Mucosa of descending colon (tissue), 3 donors: ENCODE data around the gene SIK3. TPM values are rescaled to one million over a fixed set of nuclear protein-coding genes. Genes with fewer than 3 reads are reported as not detected.

Experiments
- ATAC-seq: fragments of 200-7000 bp; cut with Tn5 transposase; one replicate; pipeline ENCODE4 v1.9.1; 2020; ENCODE audit warnings: mild to moderate bottlenecking, moderate library complexity
- DNase-seq, 3 donors: peaks; one replicate each; pipeline ENCODE4 v3.0.0-alpha.2; 2020
- H3K36me3 ChIP-seq: fragments of 200-600 bp; one replicate; pipeline ENCODE4 v1.8.0; 2021; ENCODE audit warnings: low read depth, mild to moderate bottlenecking
- H3K4me1 ChIP-seq: fragments of 200-600 bp; one replicate; pipeline ENCODE4 v1.8.0; 2021; ENCODE audit warnings: low read depth, mild to moderate bottlenecking
- H3K4me3 ChIP-seq: fragments of 200-600 bp; one replicate; pipeline ENCODE4 v1.8.0; 2021; ENCODE audit warnings: mild to moderate bottlenecking
- H3K9me3 ChIP-seq: fragments of 200-600 bp; one replicate; pipeline ENCODE4 v1.8.0; 2021; ENCODE audit warnings: mild to moderate bottlenecking
- intact Hi-C, 2 donors: fragments of 100-400 bp; cut with DNase I in 1 of 2; cut with micrococcal nuclease in 1 of 2; formaldehyde crosslinking; loops; one replicate each; pipeline versions ENCODE4 v1.11.0 to v1.11.1; 2022; cut with DNase I, micrococcal nuclease
- total RNA-seq, 3 donors: library from RNA; stranded (reverse); fragmentation: NEBNext Ultra II Directional in 2 of 3; extraction: Animal tissue kit (Norgen Biotek cat#: 25700) in 2 of 3; gene quantifications; one replicate each; pipeline versions ENCODE4 v1.2.1 to v1.2.4, GENCODE V29; 2021 to 2023
- TF ChIP-seq, protein P1 (sequence below): fragments of 200-600 bp; IDR thresholded peaks from one replicate; pipeline ENCODE4 v1.8.0; 2022; ENCODE audit warnings: antibody characterized with exemption, mild to moderate bottlenecking
- donor health status: DM: no; HTN: no; CAD: no; lungs with moderate emphysema.
- donor health status: DM: no; HTN: no; CAD: no.
- donor health status: DM: no; HTN: yes; CAD: no.

Gene SIK3
- total RNA-seq, 3 donors from 2014 or later: 28.1 to 55.6 (median 41.8) TPM

DNA sequence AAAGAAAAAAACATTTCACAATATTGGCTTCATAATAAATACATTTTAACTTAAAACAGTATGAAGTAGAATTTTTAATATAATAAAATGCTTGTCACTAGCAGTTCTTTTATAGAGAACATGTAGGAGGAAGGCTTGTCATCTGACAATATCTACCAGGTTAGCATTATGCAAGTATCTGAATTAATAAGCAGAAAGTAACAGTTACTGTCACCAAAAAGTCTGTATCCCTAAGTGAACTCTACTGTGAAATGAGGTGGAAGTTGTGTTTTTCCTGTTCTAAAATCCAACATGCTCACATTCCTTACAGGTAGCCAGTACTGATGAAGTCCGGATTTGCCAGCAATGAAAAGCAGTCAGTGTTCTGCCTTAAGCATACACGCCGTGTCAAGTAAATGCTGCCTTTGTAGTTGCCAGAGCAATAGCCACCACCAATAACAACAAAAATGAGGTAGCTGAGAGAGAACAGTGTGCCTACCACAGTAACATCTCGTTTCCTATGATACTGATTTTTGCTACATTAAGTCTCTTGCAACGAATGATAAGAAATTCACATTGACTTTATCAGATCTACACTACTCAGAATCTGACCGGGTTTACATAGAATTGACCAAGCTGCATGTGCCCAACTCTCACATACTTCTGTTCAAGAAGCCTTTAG lies 95.5 kb downstream of the SIK3 start:
- Histone ChIP-seq H3K9me3 (no peaks in the 10 kb centered on the region), H3K36me3 (no peaks in the 10 kb centered on the region), H3K4me3 (no peak overlapping the region), H3K4me1 (no peaks in the 10 kb centered on the region)
- intact Hi-C loops: no loop called here
- TF ChIP-seq, protein P1, sequence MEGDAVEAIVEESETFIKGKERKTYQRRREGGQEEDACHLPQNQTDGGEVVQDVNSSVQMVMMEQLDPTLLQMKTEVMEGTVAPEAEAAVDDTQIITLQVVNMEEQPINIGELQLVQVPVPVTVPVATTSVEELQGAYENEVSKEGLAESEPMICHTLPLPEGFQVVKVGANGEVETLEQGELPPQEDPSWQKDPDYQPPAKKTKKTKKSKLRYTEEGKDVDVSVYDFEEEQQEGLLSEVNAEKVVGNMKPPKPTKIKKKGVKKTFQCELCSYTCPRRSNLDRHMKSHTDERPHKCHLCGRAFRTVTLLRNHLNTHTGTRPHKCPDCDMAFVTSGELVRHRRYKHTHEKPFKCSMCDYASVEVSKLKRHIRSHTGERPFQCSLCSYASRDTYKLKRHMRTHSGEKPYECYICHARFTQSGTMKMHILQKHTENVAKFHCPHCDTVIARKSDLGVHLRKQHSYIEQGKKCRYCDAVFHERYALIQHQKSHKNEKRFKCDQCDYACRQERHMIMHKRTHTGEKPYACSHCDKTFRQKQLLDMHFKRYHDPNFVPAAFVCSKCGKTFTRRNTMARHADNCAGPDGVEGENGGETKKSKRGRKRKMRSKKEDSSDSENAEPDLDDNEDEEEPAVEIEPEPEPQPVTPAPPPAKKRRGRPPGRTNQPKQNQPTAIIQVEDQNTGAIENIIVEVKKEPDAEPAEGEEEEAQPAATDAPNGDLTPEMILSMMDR: no peak
- no peak for DNase-seq
- ATAC-seq: peak; percentile 34

DNA sequence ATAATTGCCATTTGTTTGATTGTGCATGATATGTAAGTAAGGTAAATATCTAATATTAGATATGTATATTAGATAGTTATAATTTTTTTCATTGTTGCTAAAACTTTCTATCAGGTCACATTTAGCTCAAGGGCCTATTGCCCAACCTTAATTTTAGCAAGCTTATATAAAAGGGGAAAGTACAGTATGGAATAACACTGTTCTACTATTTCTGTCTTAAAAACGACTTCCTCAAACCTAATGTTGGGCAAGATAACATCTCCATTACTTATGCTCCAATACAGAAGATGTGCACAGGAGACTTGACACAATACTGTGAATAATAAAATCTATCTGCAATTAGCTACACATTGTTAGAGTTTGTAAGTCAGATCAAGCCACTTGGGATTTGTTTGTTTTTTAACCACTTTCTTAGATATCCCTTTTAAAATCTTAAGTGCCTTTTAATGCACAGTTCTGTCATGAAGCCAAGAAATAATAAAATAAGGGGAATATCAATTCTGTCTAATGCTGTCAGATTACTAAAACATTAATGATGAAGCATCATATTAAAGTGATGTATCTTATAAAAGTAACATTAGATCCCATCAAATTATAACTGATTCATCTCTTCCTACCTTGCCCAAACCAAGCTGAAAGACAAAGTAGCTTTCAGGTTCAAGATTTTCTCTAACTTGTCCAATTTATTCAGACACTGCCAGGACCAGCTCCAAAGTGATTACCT lies 98.1 kb downstream of the SIK3 start:
- no peaks in the 10 kb centered on the region for H3K36me3 ChIP-seq
- DNase-seq (no peak), ATAC-seq (no peak)
- no peaks in the 10 kb centered on the region for H3K9me3 ChIP-seq
- TF ChIP-seq, protein P1: no peak
- intact Hi-C loops: no loop called here
- no peak overlapping the region for H3K4me3 ChIP-seq
- no peaks in the 10 kb centered on the region for H3K4me1 ChIP-seq

GRCh38 chr11:116997071-116997470 lies 101.2 kb downstream of the SIK3 start:
- Histone ChIP-seq H3K9me3 (no peaks in the 10 kb centered on the region), H3K4me1 (no peaks in the 10 kb centered on the region), H3K4me3 (no peak overlapping the region), H3K36me3 (no peaks in the 10 kb centered on the region)
- intact Hi-C loops: no loop called here
- ATAC-seq (no peak), DNase-seq (no peak)
- TF ChIP-seq, protein P1: no peak

DNA sequence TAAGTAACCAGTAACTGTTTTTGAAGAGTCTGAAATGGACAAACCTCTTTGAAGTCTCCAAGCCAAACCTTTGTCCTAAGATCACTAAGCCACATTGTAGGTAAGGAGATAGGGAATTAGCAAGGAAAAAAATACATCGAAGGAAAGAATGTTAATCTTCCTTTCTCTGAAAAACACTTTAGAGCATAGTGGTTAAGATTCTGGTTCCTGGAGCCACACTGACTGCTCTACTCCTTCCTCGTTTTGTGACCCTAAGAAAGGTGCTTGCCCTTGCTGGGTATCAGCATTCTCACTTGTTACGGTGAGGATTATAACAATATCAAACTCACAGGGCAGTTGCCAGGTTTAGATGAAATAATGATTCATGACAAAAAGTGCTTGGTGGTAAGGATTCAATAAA lies 104.0 kb downstream of the SIK3 start:
- ATAC-seq: no peak
- TF ChIP-seq, protein P1: no peak
- intact Hi-C loops: no loop called here
- Histone ChIP-seq H3K4me1 (peaks cover 3% of the 10 kb centered on the region), H3K9me3 (no peaks in the 10 kb centered on the region), H3K36me3 (no peaks in the 10 kb centered on the region), H3K4me3 (no peak overlapping the region)
- DNase-seq: no peak

DNA sequence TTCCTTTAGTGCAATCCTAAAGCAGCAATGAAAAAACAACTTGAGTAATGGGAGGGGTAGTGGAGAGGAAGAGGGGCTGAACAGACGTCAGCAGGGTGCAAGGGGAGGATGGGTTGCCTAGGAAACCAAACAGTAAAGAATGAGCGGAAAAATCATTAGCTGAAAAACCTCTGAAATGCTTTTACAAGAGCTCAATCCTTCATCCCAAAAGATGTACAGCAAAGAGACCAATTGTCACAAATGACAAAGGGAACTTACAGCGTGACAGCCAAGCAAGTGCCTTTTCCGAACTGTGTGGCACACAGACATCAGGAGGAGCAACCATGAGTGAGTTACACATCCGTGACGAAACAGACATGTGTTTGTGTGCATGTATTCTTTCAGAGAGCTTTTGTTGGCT lies 104.6 kb downstream of the SIK3 start:
- intact Hi-C loops: no loop called here

More for the DNA sequence above, 104.6 kb downstream of the SIK3 start:
- DNase-seq (no peak), ATAC-seq (peak; percentile 9)
- Histone ChIP-seq H3K4me1 (peaks cover 4% of the 10 kb centered on the region), H3K9me3 (no peaks in the 10 kb centered on the region), H3K4me3 (no peak overlapping the region), H3K36me3 (no peaks in the 10 kb centered on the region)
- TF ChIP-seq, protein P1: no peak
